ENCODE measurements around the gene ISG20L2.

ISG20L2 gene

DNA sequence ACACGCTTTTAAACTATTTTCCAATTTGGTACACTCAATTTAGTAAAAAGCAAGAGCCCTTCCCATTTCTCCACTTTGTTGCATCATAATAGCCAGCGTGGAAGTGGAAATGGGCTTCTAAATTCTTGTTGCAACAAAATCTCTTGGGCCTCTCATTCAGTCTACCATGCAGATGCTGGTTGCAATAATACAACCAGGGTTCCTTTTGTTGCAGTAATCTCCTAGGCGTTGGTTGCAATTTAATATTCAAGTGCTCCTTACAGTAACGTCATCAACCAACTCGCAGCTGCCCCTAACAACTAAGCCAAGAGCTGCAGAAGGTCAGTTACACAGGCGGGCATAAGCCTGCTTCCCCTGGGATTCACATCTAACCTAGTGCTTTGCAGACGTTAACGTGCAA, 25.7 kb upstream of the ISG20L2 start:
- DNase-seq (ENCODE audit: low spot score) = no peak

GRCh38 chr1:156752843-156753482, 24.4 kb upstream of the ISG20L2 start:
- no peak for DNase-seq (ENCODE audit: low spot score)

- DNase-seq (ENCODE audit: low spot score) = peak; percentile 93
Observed at GRCh38 chr1:156751757-156752481, 23.4 kb upstream of the ISG20L2 start.

DNA sequence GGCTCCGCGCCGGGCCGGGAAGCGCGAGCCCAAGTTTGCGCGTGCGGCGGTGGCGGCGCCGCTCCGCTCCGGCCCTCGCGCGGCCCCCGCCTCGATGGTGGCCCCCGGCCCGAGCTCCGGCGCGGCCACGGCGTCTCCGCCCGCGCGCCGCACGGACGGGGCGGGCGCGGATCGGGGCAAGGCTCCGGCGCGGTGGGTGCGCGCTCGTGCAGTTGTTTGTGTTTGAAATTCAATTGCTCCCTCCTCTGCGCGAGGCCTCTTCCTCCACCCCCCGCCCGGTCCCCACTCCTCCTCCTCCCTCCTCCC, 22.8 kb upstream of the ISG20L2 start, which contains the start of gene HDGF:
HDGF (minus strand) TSS at position 225 of the 306 bp plus-strand sequence. CDS start 246 bp downstream, outside the sequence.
- no peak for DNase-seq (ENCODE audit: low spot score)

DNA sequence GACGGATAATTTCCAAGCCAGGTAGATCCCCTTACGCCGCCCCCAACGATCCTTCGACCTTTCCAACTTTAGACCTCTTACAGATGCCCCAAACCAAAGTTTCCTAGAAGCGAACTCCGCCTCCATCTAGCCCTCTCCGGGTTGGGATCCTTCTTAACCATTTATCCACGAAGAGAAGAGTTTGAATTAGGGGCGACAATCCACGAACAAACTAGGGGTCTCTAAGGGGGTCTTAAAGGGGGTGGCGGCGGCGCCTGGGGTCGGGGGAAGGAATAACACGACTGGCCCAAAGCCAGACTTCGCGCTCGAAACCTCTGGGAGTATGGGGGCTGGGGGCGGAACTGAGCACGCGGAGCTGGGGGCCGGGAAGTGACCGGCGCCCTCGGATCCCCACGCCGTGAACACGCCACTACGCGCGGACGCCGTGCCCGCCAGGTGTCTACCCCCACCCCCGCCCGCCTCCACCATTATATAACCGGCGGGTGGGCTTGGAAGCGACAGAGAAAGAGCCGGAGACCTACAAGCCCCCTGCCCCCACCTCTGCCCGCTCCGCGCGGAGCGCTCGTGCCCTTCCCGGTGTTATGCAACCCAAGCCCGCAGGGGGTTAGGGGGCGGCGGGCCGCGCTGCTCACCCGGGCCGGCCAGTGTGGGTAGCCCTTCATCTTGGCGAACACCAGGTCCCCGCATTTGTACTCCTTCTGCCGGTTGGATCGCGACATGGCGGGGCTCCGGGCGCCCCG, 22.3 kb upstream of the ISG20L2 start:
- DNase-seq (ENCODE audit: low spot score) = peak; percentile 52

- DNase-seq (ENCODE audit: low spot score) = peak; percentile 51
Observed at GRCh38 chr1:156750191-156750672, 21.7 kb upstream of the ISG20L2 start.

DNA sequence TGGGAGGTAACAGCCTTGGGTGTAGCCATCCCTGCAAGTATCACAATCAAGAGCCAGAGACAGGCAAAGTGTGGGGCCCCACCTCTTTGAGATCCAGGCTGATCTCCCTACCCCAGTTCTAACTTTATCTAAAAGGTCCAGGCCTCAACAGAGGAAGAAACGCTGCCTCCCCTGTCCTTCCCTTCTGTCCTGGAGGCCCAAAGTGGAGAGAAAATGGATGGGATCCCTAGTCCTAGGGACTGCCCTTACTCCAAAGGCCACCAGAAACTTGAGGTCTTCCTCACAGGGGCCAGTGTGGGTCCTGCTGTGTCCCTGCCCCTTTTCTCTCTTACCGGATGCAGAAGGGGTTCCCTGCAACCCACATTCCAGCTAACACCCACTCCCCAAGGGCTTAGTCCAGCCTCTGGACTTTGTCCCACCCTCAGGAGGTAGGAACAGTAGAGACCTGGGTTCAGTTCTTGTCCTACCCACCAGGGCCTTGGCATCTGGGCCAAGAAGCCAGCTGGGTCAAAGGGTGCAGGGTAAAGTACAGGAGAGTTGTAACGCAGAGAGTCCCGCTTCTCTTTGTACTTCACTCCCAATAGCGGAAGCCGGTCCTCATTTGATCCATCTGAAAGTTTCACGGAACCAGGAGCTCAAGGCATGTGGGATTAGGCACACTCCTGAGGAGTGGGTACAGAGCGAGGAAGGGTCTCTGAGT, 21.0 kb upstream of the ISG20L2 start:
- no peak for DNase-seq (ENCODE audit: low spot score)

DNA sequence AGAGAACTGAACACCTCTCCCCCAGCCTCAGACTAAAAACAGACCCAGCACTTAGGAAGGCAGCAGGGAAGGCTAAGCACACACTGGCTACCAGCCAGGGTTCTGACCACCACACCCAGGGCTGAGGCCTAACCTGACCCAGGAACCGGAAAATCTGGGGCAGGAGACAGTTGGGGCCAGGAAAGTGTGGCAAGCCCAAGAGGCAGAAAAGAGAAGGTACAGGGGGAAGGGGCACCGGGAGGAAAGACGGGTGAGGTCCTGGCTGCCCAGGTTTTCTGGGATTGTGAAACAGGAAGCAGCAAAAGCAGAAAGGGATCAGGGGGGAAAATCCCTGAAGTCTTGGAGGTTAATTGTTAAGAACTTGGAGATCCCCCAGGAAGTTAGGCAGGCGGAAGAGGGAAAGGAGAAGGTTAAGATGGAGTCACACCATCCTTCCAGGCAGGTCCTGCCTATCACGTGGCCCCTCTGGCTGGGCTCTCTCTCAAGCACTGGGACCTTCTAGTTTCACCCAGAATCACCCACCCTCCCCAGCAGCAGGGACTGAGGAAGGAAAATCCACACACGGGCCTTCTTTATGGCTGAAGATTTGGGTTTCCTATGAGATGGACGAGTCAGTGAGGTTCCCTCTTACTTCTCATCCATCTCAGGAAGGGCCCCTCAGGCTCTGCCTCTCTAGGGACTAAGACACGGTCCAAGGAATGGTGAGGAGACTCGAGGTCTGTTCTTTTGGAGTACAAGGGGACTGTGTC, 20.3 kb upstream of the ISG20L2 start:
- DNase-seq (ENCODE audit: low spot score) = no peak

DNA sequence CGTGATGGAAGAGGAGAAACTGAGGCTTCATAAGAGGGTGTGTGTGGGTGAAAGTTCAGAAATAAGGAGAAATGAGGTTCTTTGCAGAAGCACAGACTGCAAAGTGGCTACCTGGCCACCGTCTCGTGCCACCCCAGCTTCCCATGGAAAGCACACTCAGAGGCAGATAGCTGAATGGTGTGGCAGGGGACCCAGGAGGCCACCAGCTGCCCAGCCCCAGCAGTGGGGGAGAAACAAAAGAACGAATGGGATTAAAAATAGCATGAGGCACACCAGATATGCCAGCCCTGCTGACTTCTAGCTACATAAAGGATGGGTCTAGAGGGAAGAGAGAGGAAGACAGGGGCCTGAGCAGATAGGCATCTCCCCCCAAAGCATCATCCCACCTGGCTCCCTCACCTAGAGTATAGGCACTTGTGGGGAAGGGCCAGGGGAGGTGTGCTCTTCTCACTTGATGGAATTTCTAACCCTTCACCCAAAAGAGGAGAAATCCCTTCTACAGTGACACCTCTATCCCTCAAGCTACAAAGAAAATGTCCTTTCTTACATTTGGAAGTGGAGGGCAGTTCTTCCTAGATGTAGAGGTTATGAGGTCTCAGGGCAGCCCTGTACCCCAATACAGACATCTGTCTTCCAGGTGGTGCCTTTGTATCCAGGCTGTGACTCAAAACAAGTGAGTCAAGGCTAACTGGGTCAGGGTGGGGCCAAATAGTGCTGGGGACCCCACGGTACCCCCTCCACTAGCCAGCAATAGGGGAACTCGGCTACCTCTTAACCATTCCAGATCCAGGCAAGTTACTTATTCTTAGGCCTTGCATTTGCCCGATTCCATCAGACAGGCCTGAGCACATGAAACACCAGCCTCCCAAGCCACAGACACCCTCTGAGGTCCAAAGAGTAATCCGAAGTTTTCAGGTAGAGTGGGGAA, 19.4 kb upstream of the ISG20L2 start:
- no peak for DNase-seq (ENCODE audit: low spot score)

DNA sequence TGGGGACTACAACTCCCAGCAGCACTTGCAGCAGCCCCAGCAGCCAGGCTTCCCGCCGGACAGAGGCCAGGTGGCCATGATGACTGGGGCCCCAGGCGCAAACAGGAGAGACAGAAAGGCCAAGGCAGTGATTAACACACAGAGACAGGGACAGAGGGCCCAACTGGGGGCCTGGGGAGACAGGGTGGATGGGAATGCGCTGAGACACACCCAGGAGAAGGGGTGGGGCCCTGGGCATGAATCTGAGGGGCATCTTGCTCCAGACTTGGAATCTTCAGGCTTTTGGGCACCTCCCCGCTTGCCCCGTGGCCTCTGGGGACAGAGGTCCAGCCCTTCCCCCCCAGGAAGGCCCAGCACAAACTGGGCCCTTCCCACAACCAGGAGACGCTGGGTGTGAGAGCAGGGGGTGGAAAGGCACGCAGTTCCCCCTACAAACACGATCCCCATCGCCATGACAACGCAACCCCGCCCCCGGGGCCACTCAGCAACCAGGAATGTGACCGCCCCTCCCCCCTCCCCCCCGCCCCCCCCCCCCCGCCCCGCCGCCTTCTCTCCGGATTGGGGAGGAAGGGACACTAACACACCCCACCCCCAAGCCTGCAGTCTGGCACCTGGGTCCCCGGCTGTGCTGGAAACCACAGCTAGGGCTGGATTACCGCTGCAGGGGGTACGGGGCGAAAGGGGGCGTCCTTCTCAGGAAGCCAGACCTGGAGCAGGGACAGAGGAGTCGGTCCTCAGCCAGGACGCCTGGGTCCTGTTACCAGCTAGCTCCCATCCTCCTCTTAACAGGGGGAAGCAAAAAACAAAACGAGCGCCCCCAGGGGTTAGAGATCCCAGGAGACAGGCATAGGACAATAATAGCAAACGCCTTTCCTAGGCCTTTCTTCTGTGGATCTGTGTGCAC, 18.4 kb upstream of the ISG20L2 start:
- peak; percentile 54 for DNase-seq (ENCODE audit: low spot score)

- no peak for DNase-seq (ENCODE audit: low spot score)
Observed at GRCh38 chr1:156746406-156746727, 17.8 kb upstream of the ISG20L2 start.

DNA sequence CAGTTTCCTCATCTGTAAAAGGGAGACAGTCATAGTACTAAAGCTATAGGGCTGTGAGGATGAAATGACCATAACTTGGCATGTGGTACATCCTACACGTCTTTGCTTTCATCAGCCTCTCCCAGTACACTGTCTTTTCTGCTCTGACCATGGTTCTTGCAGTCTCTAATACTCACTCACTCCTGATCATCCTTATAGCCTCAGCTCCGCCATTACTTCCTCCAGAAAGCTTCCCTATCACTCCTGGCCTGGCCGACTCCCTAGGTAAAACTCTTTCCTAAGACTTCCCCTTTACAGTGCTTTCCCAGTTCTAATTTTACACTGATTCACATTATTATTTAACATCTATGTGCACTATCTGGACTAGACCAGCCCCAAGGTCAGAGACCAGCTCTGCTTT, 17.3 kb upstream of the ISG20L2 start:
- DNase-seq (ENCODE audit: low spot score) = no peak

- no peak for DNase-seq (ENCODE audit: low spot score)
Observed at GRCh38 chr1:156744786-156745419, 16.3 kb upstream of the ISG20L2 start.

DNA sequence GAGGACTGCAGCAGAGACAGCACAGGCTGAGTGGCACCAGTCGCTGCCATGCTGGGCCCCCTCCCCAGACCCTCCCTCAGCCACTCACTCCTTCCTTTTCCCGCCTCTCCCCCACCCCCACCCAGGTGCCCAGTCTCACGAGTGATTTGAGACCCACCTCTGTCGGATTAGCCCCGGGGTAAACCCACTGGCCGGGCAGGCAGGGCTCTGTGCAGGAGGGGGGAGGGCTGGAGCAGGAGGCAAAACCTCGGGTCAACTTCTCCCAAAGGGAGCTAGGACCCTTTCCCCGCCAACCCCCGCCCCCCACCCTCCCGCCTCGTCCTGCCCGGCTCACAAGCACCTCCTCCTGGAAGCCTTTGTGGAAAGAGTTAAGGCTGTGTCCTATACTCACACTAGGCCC, 15.8 kb upstream of the ISG20L2 start:
- no peak for DNase-seq (ENCODE audit: low spot score)

- DNase-seq (ENCODE audit: low spot score) = no peak
Observed at GRCh38 chr1:156743367-156744302, 15.1 kb upstream of the ISG20L2 start.

GRCh38 chr1:156742801-156743200, 14.2 kb upstream of the ISG20L2 start:
- DNase-seq (ENCODE audit: low spot score) = no peak

GRCh38 chr1:156742017-156742416, 13.5 kb upstream of the ISG20L2 start:
- no peak for DNase-seq (ENCODE audit: low spot score)

DNA sequence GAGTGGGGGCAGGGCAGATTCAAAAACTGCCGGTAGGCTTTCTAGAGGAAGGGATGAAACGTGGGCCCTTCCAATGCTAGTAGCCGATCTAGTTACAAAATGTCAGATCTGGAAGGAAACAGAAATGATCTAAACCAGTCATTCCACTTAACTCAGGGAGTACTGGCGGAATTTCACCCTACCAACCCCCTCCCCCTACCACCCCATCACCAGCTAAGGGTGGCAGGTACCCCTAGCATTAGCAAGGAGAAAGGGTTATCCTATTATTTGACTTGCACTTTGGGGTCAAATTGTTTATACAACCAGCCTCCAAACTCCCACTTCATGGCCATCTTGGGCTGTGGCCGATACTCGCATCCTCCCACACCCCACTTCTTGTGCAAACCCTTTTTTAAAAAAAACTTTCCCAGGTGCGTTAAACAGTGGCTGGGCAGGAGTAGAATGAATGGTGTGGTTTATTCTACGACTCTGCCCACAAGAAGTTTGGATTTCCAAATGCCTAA, 13.0 kb upstream of the ISG20L2 start:
- DNase-seq (ENCODE audit: low spot score) = no peak

Measured in germinal center (tissue), 1 donor.